Esophagus squamous epithelium (tissue), 5 donors: ENCODE measurements around the gene DDX19B. TPM values are rescaled to one million over a fixed set of nuclear protein-coding genes. Genes with fewer than 3 reads are reported as not detected.

Source experiments
- DNase-seq: peaks from one replicate; lab custom pipeline; 2025; lab: John Stamatoyannopoulos, UW
- H3K27ac ChIP-seq, 4 donors: fragments of 200-600 bp; sonication (generic); one replicate each; pipeline ENCODE4 v1.5.1; 2016 to 2019; ENCODE audit warnings: mild to moderate bottlenecking in 1 of 4
- H3K27me3 ChIP-seq, 4 donors: fragments of 200-600 bp; sonication (generic); 1 replicate in 3 of 4; 2 replicates in 1 of 4; pipeline versions ENCODE4 v1.5.1 to v1.6.0; 2017 to 2021; ENCODE audit warnings: antibody characterized with exemption in 1 of 4
- H3K36me3 ChIP-seq, 3 donors: fragments of 200-600 bp; sonication (generic); one replicate each; pipeline ENCODE4 v1.5.1; 2016 to 2019
- H3K4me1 ChIP-seq, 3 donors: fragments of 200-600 bp; sonication (generic); one replicate each; pipeline ENCODE4 v1.5.1; 2017 to 2019
- H3K4me3 ChIP-seq, 4 donors: fragments of 200-600 bp; sonication (generic); 1 replicate in 3 of 4; 2 replicates in 1 of 4; pipeline ENCODE4 v1.5.1; 2016 to 2019; ENCODE audit warnings: mild to moderate bottlenecking in 2 of 4, moderate library complexity in 1 of 4
- H3K9me3 ChIP-seq, 3 donors: fragments of 200-600 bp; sonication (generic); one replicate each; pipeline ENCODE4 v1.5.1; 2016 to 2019
- POLR2A ChIP-seq, 4 donors: fragments of 450-650 bp; IDR thresholded peaks; one replicate each; pipeline ENCODE4 v1.6.1; 2017; ENCODE audit warnings: antibody characterized with exemption in 4 of 4, mild to moderate bottlenecking in 4 of 4, moderate library complexity in 3 of 4
- WGBS, 2 donors: methylation state at CpG; one replicate each; pipeline ENCODE4 v1.1.5; 2018; 5-methylcytosine and 5-hydroxymethylcytosine counted together
- intact Hi-C: fragments of 100-400 bp; cut with DNase I; formaldehyde crosslinking; loops from one replicate; pipeline ENCODE4 v1.15.0; 2022
- total RNA-seq, 4 donors: library from RNA; depleted of rRNA; stranded (reverse); fragments of >200 nt; gene quantifications; one replicate each; pipeline ENCODE4 v1.1.0, GENCODE V29; 2016
- TF ChIP-seq, protein P1 (sequence below), 6 experiments: fragments of 450-650 bp in 4 of 6; fragments of 200-600 bp in 2 of 6; sonication (generic) in 2 of 6; IDR thresholded peaks; one replicate each; pipeline ENCODE4 v1.5.1; 2016 to 2019; ENCODE audit warnings: antibody characterized with exemption in 6 of 6, mild to moderate bottlenecking in 4 of 6, moderate library complexity in 4 of 6
- donor health status: DM: yes; HTN: yes; CAD: no.

Gene DDX19B
- total RNA-seq, 4 donors from 2014 or later = 15.5 to 35.3 (median 24.3) TPM

DNA sequence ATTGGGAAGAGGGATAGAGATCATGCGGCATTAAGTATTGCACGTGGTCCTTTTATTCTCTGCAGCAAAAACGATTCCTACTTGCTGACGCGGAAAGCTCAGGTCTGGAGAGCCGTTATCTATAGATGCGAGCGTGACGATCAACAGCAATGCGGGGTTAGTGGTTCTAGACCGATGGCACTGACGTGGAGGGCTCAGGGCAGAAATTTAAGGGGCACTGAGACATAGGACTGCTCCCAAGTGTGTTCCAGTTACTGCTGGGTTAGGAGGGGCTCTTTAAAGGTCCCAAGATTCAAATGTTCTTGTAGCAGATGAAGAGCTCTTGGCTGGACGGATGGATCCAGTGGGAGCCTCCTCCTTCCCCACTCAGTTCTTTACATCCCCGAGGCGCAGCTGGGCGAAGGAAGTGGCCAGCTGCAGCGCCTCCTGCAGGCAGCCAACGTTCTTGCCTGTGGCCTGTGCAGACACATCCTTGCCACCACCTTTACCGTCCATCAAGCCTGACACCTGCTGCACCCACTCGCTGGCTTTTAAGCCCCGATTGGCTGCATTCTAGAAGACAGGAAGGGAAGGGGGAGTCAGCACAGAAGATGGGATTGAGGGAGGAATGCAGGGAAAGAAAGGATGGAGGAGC, 46.5 kb upstream of the DDX19B start:
- Histone ChIP-seq H3K36me3 (peaks cover 17 to 72% (median 30%) of the 10 kb centered on the region in 3 donors), H3K27ac (peak overlapping the region in 1 of 4 donors; percentile 95), H3K9me3 (no peaks in the 10 kb centered on the region), H3K4me3 (no peak overlapping the region), H3K4me1 (peaks cover 14 to 39% (median 16%) of the 10 kb centered on the region in 3 donors), H3K27me3 (no peaks in the 10 kb centered on the region)
- DNase-seq = no peak
- 74 to 86% methylated on average over 17 to 21 of the region's 21 CpGs for WGBS, 2 donors
- no peak for TF ChIP-seq POLR2A (IDR thresholded peaks at IDR 0.05)
- TF ChIP-seq, protein P1, sequence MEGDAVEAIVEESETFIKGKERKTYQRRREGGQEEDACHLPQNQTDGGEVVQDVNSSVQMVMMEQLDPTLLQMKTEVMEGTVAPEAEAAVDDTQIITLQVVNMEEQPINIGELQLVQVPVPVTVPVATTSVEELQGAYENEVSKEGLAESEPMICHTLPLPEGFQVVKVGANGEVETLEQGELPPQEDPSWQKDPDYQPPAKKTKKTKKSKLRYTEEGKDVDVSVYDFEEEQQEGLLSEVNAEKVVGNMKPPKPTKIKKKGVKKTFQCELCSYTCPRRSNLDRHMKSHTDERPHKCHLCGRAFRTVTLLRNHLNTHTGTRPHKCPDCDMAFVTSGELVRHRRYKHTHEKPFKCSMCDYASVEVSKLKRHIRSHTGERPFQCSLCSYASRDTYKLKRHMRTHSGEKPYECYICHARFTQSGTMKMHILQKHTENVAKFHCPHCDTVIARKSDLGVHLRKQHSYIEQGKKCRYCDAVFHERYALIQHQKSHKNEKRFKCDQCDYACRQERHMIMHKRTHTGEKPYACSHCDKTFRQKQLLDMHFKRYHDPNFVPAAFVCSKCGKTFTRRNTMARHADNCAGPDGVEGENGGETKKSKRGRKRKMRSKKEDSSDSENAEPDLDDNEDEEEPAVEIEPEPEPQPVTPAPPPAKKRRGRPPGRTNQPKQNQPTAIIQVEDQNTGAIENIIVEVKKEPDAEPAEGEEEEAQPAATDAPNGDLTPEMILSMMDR (IDR thresholded peaks at IDR 0.05) = peak in 2 of 6 experiments; percentile 15 to 23
- intact Hi-C loops = no loop called here

DNA sequence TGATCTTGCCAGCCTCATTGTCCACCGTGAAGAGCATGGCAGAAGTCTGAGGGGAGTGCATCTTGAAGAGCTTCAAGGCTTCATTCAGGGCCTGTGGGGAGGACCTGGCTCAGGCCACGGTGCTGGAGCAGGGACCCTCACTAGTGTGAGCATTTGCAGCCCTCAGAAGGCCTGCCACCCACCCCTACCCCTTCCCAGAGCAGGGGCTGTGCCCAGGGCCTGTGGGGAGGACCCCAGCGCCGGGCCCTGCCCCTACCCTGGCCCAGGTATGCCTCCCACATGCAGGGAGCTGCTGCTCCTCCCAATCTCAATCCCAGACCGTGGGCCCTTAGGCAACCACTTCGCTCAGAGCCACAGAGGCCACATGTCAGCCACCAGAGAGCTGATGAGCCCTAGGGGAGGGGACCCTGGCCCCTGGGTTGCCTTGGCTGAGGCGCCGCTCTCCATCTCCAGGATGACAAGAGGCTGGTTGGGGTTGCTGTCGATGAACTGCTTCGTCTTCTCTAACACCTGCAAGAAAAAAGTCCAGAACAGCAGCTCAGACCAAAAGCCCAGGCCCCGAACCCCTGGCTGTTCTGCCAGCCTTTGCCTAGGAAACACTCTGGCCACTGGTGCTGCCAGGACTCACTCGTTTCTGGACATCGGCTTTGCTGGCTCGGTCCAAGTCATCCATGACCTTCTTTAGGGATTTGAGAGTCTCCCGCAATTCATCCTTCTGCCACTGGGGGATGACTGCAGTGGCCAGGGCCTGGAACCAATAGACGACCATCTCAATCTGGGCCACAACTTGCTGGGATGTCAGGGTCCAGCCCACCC, 45.5 kb upstream of the DDX19B start:
- peaks cover 22 to 78% (median 40%) of the 10 kb centered on the region in 3 donors for H3K36me3 ChIP-seq
- peaks cover 14 to 30% (median 16%) of the 10 kb centered on the region in 3 donors for H3K4me1 ChIP-seq
- intact Hi-C loops = no loop called here
- H3K27me3 ChIP-seq = no peaks in the 10 kb centered on the region
- 60 to 61% methylated on average over 1 to 5 of the region's 16 CpGs for WGBS, 2 donors
- no peak overlapping the region for H3K27ac ChIP-seq
- no peaks in the 10 kb centered on the region for H3K9me3 ChIP-seq
- TF ChIP-seq, protein P1 (IDR thresholded peaks at IDR 0.05) = peak in 5 of 6 experiments; percentile 27 to 59 (median 41)
- TF ChIP-seq POLR2A (IDR thresholded peaks at IDR 0.05) = no peak
- DNase-seq = no peak
- no peak overlapping the region for H3K4me3 ChIP-seq

DNA sequence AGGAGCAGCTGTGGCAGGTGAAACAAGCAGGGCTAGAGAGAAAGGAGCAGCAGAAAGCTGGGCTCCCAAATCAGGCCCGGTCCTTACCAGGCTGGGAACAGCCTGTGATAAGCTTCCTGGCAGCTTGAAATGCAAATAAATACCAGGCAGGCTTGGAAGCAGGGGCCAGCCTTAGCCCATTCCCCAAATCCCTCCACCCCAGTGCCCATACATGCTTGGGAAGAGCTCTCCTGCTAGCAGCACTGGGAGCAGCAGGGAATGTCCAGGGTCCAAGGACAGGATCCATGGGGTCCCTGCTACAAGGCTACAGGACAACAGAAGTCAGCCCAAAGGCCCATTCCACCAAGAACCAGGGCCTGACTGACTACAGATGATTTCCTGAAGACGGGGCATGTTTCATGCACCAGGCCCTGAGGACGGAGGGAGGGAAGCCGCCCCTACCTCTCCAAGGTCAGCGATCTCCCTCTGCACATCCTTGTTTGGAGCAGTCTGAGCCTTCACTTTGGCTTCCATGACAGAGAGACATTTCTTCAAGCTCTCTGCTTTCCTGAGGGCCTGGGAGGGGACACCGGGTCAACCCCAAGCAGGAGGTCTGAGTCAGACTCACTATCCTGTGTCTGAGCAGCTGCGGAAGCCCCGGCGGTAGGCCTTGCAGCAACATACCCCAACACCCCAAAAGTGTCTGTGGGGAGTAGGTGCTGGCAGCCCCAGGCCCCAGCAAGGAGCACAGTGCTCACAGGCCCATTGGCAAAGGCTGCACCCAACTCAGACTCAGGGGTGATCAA, 44.6 kb upstream of the DDX19B start:
- no peak overlapping the region for H3K4me3 ChIP-seq

DNA sequence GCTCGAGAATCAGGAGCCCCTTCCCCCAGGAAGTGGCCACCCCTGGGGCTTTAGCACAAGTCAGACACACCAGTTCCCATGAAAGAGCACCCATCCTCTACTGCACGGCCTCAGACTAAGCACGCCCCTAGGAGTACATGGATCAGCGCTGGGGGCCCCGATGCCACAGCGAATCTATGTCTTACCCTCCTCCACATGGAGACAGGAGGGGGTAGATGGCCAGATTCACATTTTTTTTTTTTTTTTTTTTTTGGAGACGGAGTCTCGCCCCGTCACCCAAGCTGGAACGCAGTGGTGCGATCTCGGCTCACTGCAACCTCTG, 44.1 kb upstream of the DDX19B start:
- peaks cover 32 to 82% (median 55%) of the 10 kb centered on the region in 3 donors for H3K36me3 ChIP-seq
- TF ChIP-seq POLR2A (IDR thresholded peaks at IDR 0.05) = no peak
- TF ChIP-seq, protein P1 (IDR thresholded peaks at IDR 0.05) = no peak
- no peaks in the 10 kb centered on the region for H3K27me3 ChIP-seq
- no peak overlapping the region for H3K4me3 ChIP-seq
- peaks cover 5 to 16% (median 10%) of the 10 kb centered on the region in 3 donors for H3K4me1 ChIP-seq
- intact Hi-C loops = no loop called here
- no peak for DNase-seq
- WGBS, 2 donors = 90 to 91% methylated on average over 10 to 11 of the region's 12 CpGs
- H3K9me3 ChIP-seq = no peaks in the 10 kb centered on the region
- no peak overlapping the region for H3K27ac ChIP-seq

More for the DNA sequence above, 44.6 kb upstream of the DDX19B start:
- WGBS, 2 donors = 91 to 93% methylated on average over 4 of the region's 9 CpGs
- DNase-seq = no peak
- TF ChIP-seq, protein P1 (IDR thresholded peaks at IDR 0.05) = peak in 1 of 6 experiments; percentile 2
- no peak for TF ChIP-seq POLR2A (IDR thresholded peaks at IDR 0.05)
- Histone ChIP-seq H3K36me3 (peaks cover 30 to 82% (median 49%) of the 10 kb centered on the region in 3 donors), H3K9me3 (no peaks in the 10 kb centered on the region), H3K27ac (no peak overlapping the region), H3K4me1 (peaks cover 10 to 21% (median 14%) of the 10 kb centered on the region in 3 donors), H3K27me3 (no peaks in the 10 kb centered on the region)
- intact Hi-C loops = no loop called here
